Liver (tissue), 9 donors: ENCODE measurements around the gene LEMD2. TPM values are rescaled to one million over a fixed set of nuclear protein-coding genes. Genes with fewer than 3 reads are reported as not detected.

Experiments used
- DNase-seq: peaks from one replicate; pipeline ENCODE4 v3.0.0-alpha.2; 2017; ENCODE audit warnings: low spot score
- H3K27ac ChIP-seq, 2 donors: one replicate each; pipeline ENCODE4 v1.7.0; 2013; ENCODE audit warnings: inconsistent platforms in 2 of 2, low read length in 2 of 2, control low read depth in 1 of 2, low read depth in 1 of 2, mild to moderate bottlenecking in 1 of 2
- H3K27me3 ChIP-seq, 4 donors: one replicate each; pipeline versions ENCODE4 v1.6.1 to v1.7.0; 2013; ENCODE audit warnings: low read length in 3 of 4, inconsistent platforms in 1 of 4, mild to moderate bottlenecking in 1 of 4, moderate library complexity in 1 of 4; ENCODE audit not compliant: control insufficient read depth in 4 of 4, insufficient read depth in 4 of 4
- H3K36me3 ChIP-seq, 4 donors: one replicate each; pipeline versions ENCODE4 v1.6.1 to v1.7.0; 2013; ENCODE audit warnings: low read length in 3 of 4, mild to moderate bottlenecking in 3 of 4, low read depth in 1 of 4, moderate library complexity in 1 of 4; ENCODE audit not compliant: control insufficient read depth in 4 of 4, insufficient read depth in 3 of 4
- H3K4me1 ChIP-seq, 4 donors: one replicate each; pipeline versions ENCODE4 v1.6.1 to v1.7.0; 2013; ENCODE audit warnings: low read length in 3 of 4, mild to moderate bottlenecking in 3 of 4, moderate library complexity in 1 of 4; ENCODE audit not compliant: control insufficient read depth in 4 of 4, insufficient read depth in 4 of 4
- H3K4me3 ChIP-seq, 3 donors: one replicate each; pipeline versions ENCODE4 v1.6.1 to v1.7.0; 2013; ENCODE audit warnings: low read length in 3 of 3, control low read depth in 1 of 3, low read depth in 1 of 3, mild to moderate bottlenecking in 1 of 3
- H3K9ac ChIP-seq, 2 donors: one replicate each; pipeline ENCODE4 v1.7.0; 2013; ENCODE audit warnings: low read length in 2 of 2, mild to moderate bottlenecking in 2 of 2, moderate library complexity in 2 of 2, control low read depth in 1 of 2, low read depth in 1 of 2
- H3K9me3 ChIP-seq, 4 donors: one replicate each; pipeline versions ENCODE4 v1.6.1 to v1.7.0; 2013; ENCODE audit warnings: low read length in 3 of 4; ENCODE audit not compliant: control insufficient read depth in 4 of 4
- ATF3 ChIP-seq: IDR thresholded peaks from 2 replicates; pipeline ENCODE4 v1.6.1; 2016; ENCODE audit warnings: antibody characterized with exemption
- EGR1 ChIP-seq, 2 donors: IDR thresholded peaks; 2 replicates each; pipeline ENCODE4 v1.6.1; 2016 to 2018; ENCODE audit warnings: antibody characterized with exemption in 2 of 2, low read depth in 2 of 2
- FOXA1 ChIP-seq: IDR thresholded peaks from 2 replicates; pipeline ENCODE4 v1.6.1; 2016; ENCODE audit warnings: antibody characterized with exemption
- FOXA2 ChIP-seq: IDR thresholded peaks from 2 replicates; pipeline ENCODE4 v1.6.1; 2016; ENCODE audit warnings: antibody characterized with exemption
- GABPA ChIP-seq, 2 donors: IDR thresholded peaks in 1 of 2; conservative IDR thresholded peaks in 1 of 2; 2 replicates each; pipeline ENCODE4 v1.6.1; 2016; ENCODE audit warnings: antibody characterized with exemption in 2 of 2, mild to moderate bottlenecking in 1 of 2, moderate library complexity in 1 of 2
- HNF4G ChIP-seq: IDR thresholded peaks from 2 replicates; pipeline ENCODE4 v1.6.1; 2016; ENCODE audit warnings: antibody characterized with exemption
- JUND ChIP-seq, 2 donors: IDR thresholded peaks; 2 replicates each; pipeline ENCODE4 v1.6.1; 2016; ENCODE audit warnings: antibody characterized with exemption in 2 of 2
- NR2F2 ChIP-seq: IDR thresholded peaks from 2 replicates; pipeline ENCODE4 v1.6.1; 2016; ENCODE audit warnings: antibody characterized with exemption
- RAD21 ChIP-seq, 2 donors: IDR thresholded peaks; 2 replicates each; pipeline ENCODE4 v1.6.1; 2016; ENCODE audit warnings: antibody characterized with exemption in 2 of 2, mild to moderate bottlenecking in 2 of 2
- RXRA ChIP-seq, 2 donors: IDR thresholded peaks; 2 replicates each; pipeline ENCODE4 v1.6.1; 2017 to 2018; ENCODE audit warnings: antibody characterized with exemption in 2 of 2, mild to moderate bottlenecking in 1 of 2
- SP1 ChIP-seq: IDR thresholded peaks from 2 replicates; pipeline ENCODE4 v1.6.1; 2018; ENCODE audit warnings: antibody characterized with exemption, mild to moderate bottlenecking
- TAF1 ChIP-seq: conservative IDR thresholded peaks from 2 replicates; pipeline ENCODE4 v1.6.1; 2016; ENCODE audit warnings: antibody characterized with exemption, mild to moderate bottlenecking
- YY1 ChIP-seq: IDR thresholded peaks from 2 replicates; pipeline ENCODE4 v1.6.1; 2016; ENCODE audit warnings: antibody characterized with exemption, mild to moderate bottlenecking
- WGBS: extraction: QIAGEN DNeasy Blood & Tissue Kit; methylation state at CpG from one replicate; pipeline ENCODE4 v1.1.7; 2013; 5-methylcytosine and 5-hydroxymethylcytosine counted together
- polyA plus RNA-seq, 2 donors: library from polyadenylated mRNA; stranded (reverse) in 1 of 2; unstranded in 1 of 2; fragments of 200-250 nt in 1 of 2; fragments of >200 nt in 1 of 2; fragmentation: Nextera tagmentation in 1 of 2; extraction: Ambion mirVana in 1 of 2; gene quantifications; one replicate each; pipeline versions ENCODE4 v1.2.1 to v1.2.3, GENCODE V29; 2013 to 2015
- total RNA-seq, 2 donors: library from RNA; depleted of rRNA; stranded (reverse); fragments of >200 nt; gene quantifications; one replicate each; pipeline ENCODE4 v1.2.3, GENCODE V29; 2014
- TF ChIP-seq, protein P1 (sequence below): IDR thresholded peaks from 2 replicates; pipeline ENCODE4 v1.6.1; 2016; ENCODE audit warnings: antibody characterized with exemption
- TF ChIP-seq, protein P2 (sequence below): fragments of 150-350 bp; IDR thresholded peaks from 2 replicates; pipeline ENCODE4 v1.5.1; 2017; ENCODE audit warnings: improper control_type of control experiment, low read depth, low read length; ENCODE audit not compliant: missing input control
- TF ChIP-seq, protein P3 (sequence below): IDR thresholded peaks from 2 replicates; pipeline ENCODE4 v1.6.1; 2016; ENCODE audit warnings: antibody characterized with exemption, mild to moderate bottlenecking
- TF ChIP-seq, protein P4 (sequence below): IDR thresholded peaks from 2 replicates; pipeline ENCODE4 v1.6.1; 2016; ENCODE audit warnings: antibody characterized with exemption
- donor health status: healthy.
- donor health status: healthy.
- donor health status: healthy.
- donor health status: healthy.
- donor health status: healthy.

Gene LEMD2
- total and polyA plus RNA-seq, 4 donors = 6.5 to 23.1 (median 16.6) TPM

DNA sequence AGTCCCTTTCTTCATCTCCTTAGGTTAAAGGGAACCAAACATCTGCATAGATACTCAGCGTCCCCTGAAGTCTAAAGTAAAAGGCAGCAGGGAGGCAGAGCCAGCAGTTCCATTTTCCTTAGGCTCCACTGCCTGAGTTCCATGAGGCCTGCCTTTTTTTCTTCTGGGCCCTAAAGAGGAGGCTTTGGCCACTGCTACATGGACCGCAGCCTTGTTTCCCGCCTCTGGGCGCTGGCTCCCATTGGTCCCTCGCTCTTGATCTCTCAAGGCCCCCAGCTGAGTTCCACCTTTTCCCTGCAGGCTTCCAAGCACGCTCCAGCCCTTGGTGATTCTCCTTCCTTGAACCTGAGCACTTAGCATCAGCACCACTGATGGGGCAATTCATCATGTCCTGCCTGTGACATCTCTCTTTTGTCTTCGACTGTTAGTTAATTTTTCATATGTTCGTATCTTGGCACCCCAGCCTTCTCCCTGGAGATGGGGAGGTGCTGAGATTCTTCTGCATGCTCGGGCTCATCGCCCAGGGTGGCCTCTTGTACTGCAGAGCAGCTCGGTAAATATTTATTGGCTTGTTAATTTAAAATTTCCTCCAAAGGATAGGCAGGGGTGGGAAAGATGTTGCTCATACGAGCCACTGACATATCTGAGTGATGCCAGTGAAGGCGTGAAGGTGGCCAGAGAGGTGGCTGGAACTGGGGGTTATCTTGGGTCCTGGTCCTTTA, 11.5 kb upstream of the LEMD2 start:
- TF ChIP-seq GABPA (IDR thresholded peaks at IDR 0.05 in 1 of 2, conservative IDR thresholded peaks at IDR 0.05 in 1 of 2) (no peak), FOXA1 (no peak), ATF3 (no peak), SP1 (no peak), TAF1 (no peak), HNF4G (no peak), EGR1 (IDR thresholded peaks at IDR 0.05; ENCODE audit: low read depth in 2 of 2) (no peak), RAD21 (IDR thresholded peaks at IDR 0.05) (no peak), RXRA (IDR thresholded peaks at IDR 0.05) (no peak), NR2F2 (no peak), FOXA2 (no peak), JUND (IDR thresholded peaks at IDR 0.05) (no peak), YY1 (no peak)
- TF ChIP-seq, protein P1, sequence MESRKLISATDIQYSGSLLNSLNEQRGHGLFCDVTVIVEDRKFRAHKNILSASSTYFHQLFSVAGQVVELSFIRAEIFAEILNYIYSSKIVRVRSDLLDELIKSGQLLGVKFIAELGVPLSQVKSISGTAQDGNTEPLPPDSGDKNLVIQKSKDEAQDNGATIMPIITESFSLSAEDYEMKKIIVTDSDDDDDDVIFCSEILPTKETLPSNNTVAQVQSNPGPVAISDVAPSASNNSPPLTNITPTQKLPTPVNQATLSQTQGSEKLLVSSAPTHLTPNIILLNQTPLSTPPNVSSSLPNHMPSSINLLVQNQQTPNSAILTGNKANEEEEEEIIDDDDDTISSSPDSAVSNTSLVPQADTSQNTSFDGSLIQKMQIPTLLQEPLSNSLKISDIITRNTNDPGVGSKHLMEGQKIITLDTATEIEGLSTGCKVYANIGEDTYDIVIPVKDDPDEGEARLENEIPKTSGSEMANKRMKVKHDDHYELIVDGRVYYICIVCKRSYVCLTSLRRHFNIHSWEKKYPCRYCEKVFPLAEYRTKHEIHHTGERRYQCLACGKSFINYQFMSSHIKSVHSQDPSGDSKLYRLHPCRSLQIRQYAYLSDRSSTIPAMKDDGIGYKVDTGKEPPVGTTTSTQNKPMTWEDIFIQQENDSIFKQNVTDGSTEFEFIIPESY = no peak
- TF ChIP-seq, protein P2, sequence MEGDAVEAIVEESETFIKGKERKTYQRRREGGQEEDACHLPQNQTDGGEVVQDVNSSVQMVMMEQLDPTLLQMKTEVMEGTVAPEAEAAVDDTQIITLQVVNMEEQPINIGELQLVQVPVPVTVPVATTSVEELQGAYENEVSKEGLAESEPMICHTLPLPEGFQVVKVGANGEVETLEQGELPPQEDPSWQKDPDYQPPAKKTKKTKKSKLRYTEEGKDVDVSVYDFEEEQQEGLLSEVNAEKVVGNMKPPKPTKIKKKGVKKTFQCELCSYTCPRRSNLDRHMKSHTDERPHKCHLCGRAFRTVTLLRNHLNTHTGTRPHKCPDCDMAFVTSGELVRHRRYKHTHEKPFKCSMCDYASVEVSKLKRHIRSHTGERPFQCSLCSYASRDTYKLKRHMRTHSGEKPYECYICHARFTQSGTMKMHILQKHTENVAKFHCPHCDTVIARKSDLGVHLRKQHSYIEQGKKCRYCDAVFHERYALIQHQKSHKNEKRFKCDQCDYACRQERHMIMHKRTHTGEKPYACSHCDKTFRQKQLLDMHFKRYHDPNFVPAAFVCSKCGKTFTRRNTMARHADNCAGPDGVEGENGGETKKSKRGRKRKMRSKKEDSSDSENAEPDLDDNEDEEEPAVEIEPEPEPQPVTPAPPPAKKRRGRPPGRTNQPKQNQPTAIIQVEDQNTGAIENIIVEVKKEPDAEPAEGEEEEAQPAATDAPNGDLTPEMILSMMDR = no peak
- TF ChIP-seq, protein P3, sequence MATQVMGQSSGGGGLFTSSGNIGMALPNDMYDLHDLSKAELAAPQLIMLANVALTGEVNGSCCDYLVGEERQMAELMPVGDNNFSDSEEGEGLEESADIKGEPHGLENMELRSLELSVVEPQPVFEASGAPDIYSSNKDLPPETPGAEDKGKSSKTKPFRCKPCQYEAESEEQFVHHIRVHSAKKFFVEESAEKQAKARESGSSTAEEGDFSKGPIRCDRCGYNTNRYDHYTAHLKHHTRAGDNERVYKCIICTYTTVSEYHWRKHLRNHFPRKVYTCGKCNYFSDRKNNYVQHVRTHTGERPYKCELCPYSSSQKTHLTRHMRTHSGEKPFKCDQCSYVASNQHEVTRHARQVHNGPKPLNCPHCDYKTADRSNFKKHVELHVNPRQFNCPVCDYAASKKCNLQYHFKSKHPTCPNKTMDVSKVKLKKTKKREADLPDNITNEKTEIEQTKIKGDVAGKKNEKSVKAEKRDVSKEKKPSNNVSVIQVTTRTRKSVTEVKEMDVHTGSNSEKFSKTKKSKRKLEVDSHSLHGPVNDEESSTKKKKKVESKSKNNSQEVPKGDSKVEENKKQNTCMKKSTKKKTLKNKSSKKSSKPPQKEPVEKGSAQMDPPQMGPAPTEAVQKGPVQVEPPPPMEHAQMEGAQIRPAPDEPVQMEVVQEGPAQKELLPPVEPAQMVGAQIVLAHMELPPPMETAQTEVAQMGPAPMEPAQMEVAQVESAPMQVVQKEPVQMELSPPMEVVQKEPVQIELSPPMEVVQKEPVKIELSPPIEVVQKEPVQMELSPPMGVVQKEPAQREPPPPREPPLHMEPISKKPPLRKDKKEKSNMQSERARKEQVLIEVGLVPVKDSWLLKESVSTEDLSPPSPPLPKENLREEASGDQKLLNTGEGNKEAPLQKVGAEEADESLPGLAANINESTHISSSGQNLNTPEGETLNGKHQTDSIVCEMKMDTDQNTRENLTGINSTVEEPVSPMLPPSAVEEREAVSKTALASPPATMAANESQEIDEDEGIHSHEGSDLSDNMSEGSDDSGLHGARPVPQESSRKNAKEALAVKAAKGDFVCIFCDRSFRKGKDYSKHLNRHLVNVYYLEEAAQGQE = no peak
- TF ChIP-seq, protein P4, sequence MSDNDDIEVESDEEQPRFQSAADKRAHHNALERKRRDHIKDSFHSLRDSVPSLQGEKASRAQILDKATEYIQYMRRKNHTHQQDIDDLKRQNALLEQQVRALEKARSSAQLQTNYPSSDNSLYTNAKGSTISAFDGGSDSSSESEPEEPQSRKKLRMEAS = no peak
- no peak overlapping the region for H3K9ac ChIP-seq
- H3K9me3 ChIP-seq = no peaks in the 10 kb centered on the region
- H3K4me1 ChIP-seq = no peaks in the 10 kb centered on the region
- H3K36me3 ChIP-seq = no peaks in the 10 kb centered on the region
- H3K27ac ChIP-seq = no peak overlapping the region
- 89% methylated on average over 13 of the region's 13 CpGs for WGBS
- no peak overlapping the region for H3K4me3 ChIP-seq
- H3K27me3 ChIP-seq = peaks cover 0 to 3% (median 0%) of the 10 kb centered on the region in 4 donors
- no peak for DNase-seq
